PFSK-1 (cell line): ENCODE measurements around the gene HINFP.
A peak's percentile ranks its signal among the peaks of the same experiment; 100 is the strongest.

Experiments
- POLR2AphosphoS5 ChIP-seq: IDR thresholded peaks from 2 replicates; pipeline ENCODE4 v1.6.1; 2012; ENCODE audit warnings: low read depth, mild to moderate bottlenecking, control low read depth, low read length, moderate library complexity
- SIN3A ChIP-seq: IDR thresholded peaks from 2 replicates; pipeline ENCODE4 v1.6.1; 2012; ENCODE audit warnings: mild to moderate bottlenecking, low read length, moderate library complexity, borderline replicate concordance; ENCODE audit not compliant: insufficient read depth
- TAF1 ChIP-seq: IDR thresholded peaks from 2 replicates; pipeline ENCODE4 v1.6.1; 2012; ENCODE audit warnings: low read length, control low read depth, borderline replicate concordance; ENCODE audit not compliant: insufficient read depth
- TF ChIP-seq, protein P1 (sequence below), 2 experiments: IDR thresholded peaks; 2 replicates each; pipeline versions ENCODE4 v1.6.1 to v1.8.0; 2011 to 2012; ENCODE audit warnings: low read depth in 2 of 2, low read length in 2 of 2, control low read depth in 1 of 2, inconsistent platforms in 1 of 2, mild to moderate bottlenecking in 1 of 2, moderate library complexity in 1 of 2; ENCODE audit not compliant: insufficient read depth in 1 of 2

GRCh38 chr11:119084663-119085436 lies 36.5 kb upstream of the HINFP start, which contains the start of gene HMBS:
- TF ChIP-seq POLR2AphosphoS5 (peak; percentile 99), TAF1 (peak; percentile 70; the same call in 1 of the 2 replicates), SIN3A (peak; percentile 77; the same call in 1 of the 2 replicates)
- TF ChIP-seq, protein P1, sequence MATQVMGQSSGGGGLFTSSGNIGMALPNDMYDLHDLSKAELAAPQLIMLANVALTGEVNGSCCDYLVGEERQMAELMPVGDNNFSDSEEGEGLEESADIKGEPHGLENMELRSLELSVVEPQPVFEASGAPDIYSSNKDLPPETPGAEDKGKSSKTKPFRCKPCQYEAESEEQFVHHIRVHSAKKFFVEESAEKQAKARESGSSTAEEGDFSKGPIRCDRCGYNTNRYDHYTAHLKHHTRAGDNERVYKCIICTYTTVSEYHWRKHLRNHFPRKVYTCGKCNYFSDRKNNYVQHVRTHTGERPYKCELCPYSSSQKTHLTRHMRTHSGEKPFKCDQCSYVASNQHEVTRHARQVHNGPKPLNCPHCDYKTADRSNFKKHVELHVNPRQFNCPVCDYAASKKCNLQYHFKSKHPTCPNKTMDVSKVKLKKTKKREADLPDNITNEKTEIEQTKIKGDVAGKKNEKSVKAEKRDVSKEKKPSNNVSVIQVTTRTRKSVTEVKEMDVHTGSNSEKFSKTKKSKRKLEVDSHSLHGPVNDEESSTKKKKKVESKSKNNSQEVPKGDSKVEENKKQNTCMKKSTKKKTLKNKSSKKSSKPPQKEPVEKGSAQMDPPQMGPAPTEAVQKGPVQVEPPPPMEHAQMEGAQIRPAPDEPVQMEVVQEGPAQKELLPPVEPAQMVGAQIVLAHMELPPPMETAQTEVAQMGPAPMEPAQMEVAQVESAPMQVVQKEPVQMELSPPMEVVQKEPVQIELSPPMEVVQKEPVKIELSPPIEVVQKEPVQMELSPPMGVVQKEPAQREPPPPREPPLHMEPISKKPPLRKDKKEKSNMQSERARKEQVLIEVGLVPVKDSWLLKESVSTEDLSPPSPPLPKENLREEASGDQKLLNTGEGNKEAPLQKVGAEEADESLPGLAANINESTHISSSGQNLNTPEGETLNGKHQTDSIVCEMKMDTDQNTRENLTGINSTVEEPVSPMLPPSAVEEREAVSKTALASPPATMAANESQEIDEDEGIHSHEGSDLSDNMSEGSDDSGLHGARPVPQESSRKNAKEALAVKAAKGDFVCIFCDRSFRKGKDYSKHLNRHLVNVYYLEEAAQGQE (IDR thresholded peaks at IDR 0.05; ENCODE audit: insufficient read depth in 1 of 2, low read depth in 2 of 2, low read length in 2 of 2), result no peak
